Neural crest cell (in vitro differentiated cells): Measurements from ENCODE around the gene EDN3. TPM values are rescaled to one million over a fixed set of nuclear protein-coding genes. Genes with fewer than 3 reads are reported as not detected.

Source experiments
- DNase-seq: peaks from one replicate; pipeline ENCODE4 v3.0.0; 2021; ENCODE audit warnings: low read depth, mixed read lengths, low spot score
- H3K27ac Mint-ChIP-seq: one replicate; pipeline ENCODE4 v1.8.0; 2021; ENCODE audit warnings: mild to moderate bottlenecking, mixed read lengths; ENCODE audit not compliant: unreplicated experiment
- H3K27me3 Mint-ChIP-seq: 2 replicates; pipeline ENCODE4 v1.8.0; 2021; ENCODE audit warnings: low read depth, mild to moderate bottlenecking, mixed read lengths
- H3K36me3 Mint-ChIP-seq: 2 replicates; pipeline ENCODE4 v1.8.0; 2021; ENCODE audit warnings: low read depth, mild to moderate bottlenecking, mixed read lengths
- H3K4me1 Mint-ChIP-seq: 2 replicates; pipeline ENCODE4 v1.8.0; 2021; ENCODE audit warnings: mixed read lengths
- H3K4me3 Mint-ChIP-seq: one replicate; pipeline ENCODE4 v1.8.0; 2021; ENCODE audit warnings: mild to moderate bottlenecking, mixed read lengths
- H3K9me3 Mint-ChIP-seq: 2 replicates; pipeline ENCODE4 v1.8.0; 2021; ENCODE audit warnings: mixed read lengths
- total RNA-seq: library from RNA; stranded (reverse); gene quantifications from 2 replicates; pipeline ENCODE4 v1.2.1, GENCODE V29; 2021
- TF ChIP-seq, protein P1 (sequence below): fragments of 200-600 bp; sonication (generic); conservative IDR thresholded peaks from 2 replicates; pipeline ENCODE4 v1.5.0; 2021; ENCODE audit warnings: antibody characterized with exemption, mild to moderate bottlenecking

Gene EDN3
- total RNA-seq, 1 donor from 2014 or later = 0.28 TPM

DNA sequence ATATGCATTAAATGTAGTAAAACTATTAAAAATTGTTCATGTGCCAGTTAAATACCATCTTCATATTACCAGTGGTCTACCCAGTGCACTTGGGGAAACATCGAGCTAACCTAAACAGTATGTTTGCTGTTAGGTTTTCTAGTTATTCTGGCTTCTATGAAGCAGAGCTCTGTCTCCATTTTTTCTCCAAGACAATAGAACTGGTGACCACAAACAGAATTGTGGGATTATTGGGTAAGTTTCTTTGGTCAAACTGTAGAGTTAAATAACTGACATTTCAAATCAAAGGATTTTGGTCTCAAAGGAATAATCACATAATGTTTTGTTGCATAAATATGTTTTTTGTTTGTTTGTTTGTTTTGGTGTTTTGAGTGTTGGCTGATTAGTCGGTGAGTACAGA is 40.5 kb upstream of the EDN3 start:
- Mint-ChIP-seq H3K36me3 (no peaks in the 10 kb centered on the region), H3K4me3 (no peak overlapping the region), H3K27ac (no peak overlapping the region), H3K27me3 (peaks cover 36% of the 10 kb centered on the region), H3K9me3 (no peaks in the 10 kb centered on the region), H3K4me1 (peaks cover 8% of the 10 kb centered on the region)
- DNase-seq = no peak
- TF ChIP-seq, protein P1, sequence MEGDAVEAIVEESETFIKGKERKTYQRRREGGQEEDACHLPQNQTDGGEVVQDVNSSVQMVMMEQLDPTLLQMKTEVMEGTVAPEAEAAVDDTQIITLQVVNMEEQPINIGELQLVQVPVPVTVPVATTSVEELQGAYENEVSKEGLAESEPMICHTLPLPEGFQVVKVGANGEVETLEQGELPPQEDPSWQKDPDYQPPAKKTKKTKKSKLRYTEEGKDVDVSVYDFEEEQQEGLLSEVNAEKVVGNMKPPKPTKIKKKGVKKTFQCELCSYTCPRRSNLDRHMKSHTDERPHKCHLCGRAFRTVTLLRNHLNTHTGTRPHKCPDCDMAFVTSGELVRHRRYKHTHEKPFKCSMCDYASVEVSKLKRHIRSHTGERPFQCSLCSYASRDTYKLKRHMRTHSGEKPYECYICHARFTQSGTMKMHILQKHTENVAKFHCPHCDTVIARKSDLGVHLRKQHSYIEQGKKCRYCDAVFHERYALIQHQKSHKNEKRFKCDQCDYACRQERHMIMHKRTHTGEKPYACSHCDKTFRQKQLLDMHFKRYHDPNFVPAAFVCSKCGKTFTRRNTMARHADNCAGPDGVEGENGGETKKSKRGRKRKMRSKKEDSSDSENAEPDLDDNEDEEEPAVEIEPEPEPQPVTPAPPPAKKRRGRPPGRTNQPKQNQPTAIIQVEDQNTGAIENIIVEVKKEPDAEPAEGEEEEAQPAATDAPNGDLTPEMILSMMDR = no peak

DNA sequence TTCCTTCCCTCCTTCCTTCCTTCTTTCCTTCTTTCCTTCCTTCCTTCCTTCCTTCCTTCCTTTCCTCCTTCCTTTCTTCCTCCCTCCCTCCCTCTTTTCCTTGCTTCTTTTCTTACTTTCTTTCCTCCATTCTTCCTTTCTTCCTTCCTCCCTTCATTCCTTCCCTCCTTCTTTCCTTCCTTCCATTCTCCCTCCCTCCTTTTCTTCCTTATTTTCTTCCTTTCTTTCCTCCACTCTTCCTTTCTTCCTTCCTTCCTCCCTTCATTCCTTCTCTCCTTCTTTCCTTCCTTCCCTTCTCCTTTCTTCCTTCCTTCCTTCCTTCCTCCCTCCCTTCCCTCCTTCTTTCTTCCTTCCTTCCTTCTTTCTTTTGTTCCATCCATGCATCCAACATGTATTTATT is 35.1 kb upstream of the EDN3 start:
- H3K9me3 Mint-ChIP-seq = no peaks in the 10 kb centered on the region
- no peaks in the 10 kb centered on the region for H3K36me3 Mint-ChIP-seq
- H3K4me1 Mint-ChIP-seq = peaks cover 18% of the 10 kb centered on the region
- peaks cover 59% of the 10 kb centered on the region for H3K27me3 Mint-ChIP-seq
- TF ChIP-seq, protein P1 = no peak
- H3K27ac Mint-ChIP-seq = no peak overlapping the region
- no peak overlapping the region for H3K4me3 Mint-ChIP-seq
- DNase-seq = no peak

DNA sequence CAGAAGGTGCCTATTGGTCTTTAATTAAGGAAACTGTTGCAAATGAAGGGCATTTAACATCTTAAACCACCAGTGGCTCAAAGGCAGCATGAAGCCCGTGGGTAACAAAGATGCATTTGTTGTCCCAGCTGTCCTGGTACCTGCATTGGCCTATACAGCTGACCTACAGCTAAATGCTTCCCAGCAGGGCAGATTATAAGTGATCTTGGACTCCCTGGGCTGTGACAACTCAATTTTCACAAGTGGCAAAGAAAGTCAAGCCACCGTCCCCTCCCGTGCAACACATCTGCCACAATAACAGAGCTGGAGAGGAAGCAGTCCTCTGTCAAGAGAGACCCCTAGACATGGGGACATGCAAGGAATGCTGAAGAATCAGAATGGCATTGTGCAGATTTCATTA is 31.5 kb upstream of the EDN3 start:
- Mint-ChIP-seq H3K27me3 (peaks cover 45% of the 10 kb centered on the region), H3K27ac (no peak overlapping the region), H3K4me1 (peaks cover 16% of the 10 kb centered on the region), H3K9me3 (no peaks in the 10 kb centered on the region), H3K4me3 (no peak overlapping the region), H3K36me3 (no peaks in the 10 kb centered on the region)
- TF ChIP-seq, protein P1 = no peak
- no peak for DNase-seq

DNA sequence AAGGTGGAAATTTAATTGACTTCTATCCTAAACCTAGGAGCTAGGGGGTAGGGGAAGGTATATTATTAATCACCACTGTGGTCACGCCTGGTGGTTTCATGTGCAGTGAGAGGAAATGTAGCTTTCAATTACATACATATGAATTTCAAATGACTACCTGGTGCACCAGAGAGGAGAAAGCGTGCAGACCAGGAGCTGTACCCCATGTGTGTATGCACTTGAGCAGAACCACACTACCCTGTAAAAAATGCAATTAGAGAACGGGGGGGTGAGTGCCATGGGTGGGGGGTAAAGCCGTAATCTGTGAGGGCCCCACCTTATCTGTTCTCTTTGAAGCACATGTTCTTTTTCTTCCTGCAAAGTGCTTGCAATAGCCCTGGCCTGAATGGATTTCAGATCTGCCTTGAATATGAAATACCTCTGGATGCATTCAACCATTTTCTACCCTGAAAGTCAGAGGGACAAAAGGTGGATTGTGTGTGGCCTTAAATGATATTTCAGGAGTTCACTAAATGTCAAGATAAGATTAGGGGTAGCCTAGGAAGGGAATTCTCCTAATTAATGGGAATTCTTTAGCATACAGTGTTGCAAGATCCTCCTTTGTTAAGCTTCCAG is 30.9 kb upstream of the EDN3 start:
- H3K9me3 Mint-ChIP-seq = no peaks in the 10 kb centered on the region
- peaks cover 23% of the 10 kb centered on the region for H3K4me1 Mint-ChIP-seq
- TF ChIP-seq, protein P1 = no peak
- no peak overlapping the region for H3K4me3 Mint-ChIP-seq
- H3K27me3 Mint-ChIP-seq = peaks cover 42% of the 10 kb centered on the region
- H3K27ac Mint-ChIP-seq = no peak overlapping the region
- H3K36me3 Mint-ChIP-seq = no peaks in the 10 kb centered on the region
- no peak for DNase-seq

DNA sequence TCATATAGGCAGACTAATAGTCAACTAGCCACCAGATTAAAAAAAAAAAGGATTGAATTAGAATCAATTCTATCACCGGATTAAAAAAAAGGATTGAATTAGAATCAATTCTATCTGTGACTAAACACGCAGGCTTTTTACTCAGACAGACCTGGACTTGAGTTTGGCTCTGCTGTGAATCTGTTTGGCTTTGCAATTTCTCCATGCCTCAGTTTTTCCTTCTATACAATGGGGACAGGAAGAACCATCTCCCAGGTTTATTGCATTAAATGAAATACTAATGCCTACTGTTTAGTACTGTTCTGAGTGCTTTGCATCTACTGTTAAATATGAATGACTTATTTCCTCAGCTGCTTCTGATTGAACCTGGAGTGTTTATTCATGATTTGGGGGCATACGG is 30.0 kb upstream of the EDN3 start:
- H3K36me3 Mint-ChIP-seq = no peaks in the 10 kb centered on the region
- no peak for DNase-seq
- no peaks in the 10 kb centered on the region for H3K9me3 Mint-ChIP-seq
- no peak overlapping the region for H3K4me3 Mint-ChIP-seq
- H3K27me3 Mint-ChIP-seq = peaks cover 33% of the 10 kb centered on the region
- H3K4me1 Mint-ChIP-seq = peaks cover 24% of the 10 kb centered on the region
- TF ChIP-seq, protein P1 = no peak
- H3K27ac Mint-ChIP-seq = no peak overlapping the region
